GM06990 (cell line): ENCODE measurements around the gene SPEF1.

ENCODE experiments used
- DNase-seq: peaks from one replicate; pipeline ENCODE4 v3.0.0-alpha.2; 2011; ENCODE audit not compliant: insufficient read length; ENCODE audit errors: extremely low read depth
- H3K27me3 ChIP-seq: replicated peaks from 2 replicates; pipeline ENCODE4 v1.6.0; 2011; ENCODE audit warnings: low read length; ENCODE audit not compliant: control insufficient read depth, insufficient read depth
- H3K36me3 ChIP-seq: 2 replicates; pipeline ENCODE4 v1.5.1; 2011; ENCODE audit warnings: low read length; ENCODE audit not compliant: control insufficient read depth, insufficient read depth
- H3K4me3 ChIP-seq: replicated peaks from 2 replicates; pipeline ENCODE4 v1.5.1; 2011; ENCODE audit warnings: low read depth, mild to moderate bottlenecking, control low read depth, low read length
- TF ChIP-seq, protein P1 (sequence below): IDR thresholded peaks from 2 replicates; pipeline ENCODE4 v1.5.1; 2011; ENCODE audit warnings: low read length, control low read depth, mild to moderate bottlenecking, inconsistent platforms; ENCODE audit not compliant: insufficient read depth, poor library complexity, severe bottlenecking

The SPEF1 gene

DNA sequence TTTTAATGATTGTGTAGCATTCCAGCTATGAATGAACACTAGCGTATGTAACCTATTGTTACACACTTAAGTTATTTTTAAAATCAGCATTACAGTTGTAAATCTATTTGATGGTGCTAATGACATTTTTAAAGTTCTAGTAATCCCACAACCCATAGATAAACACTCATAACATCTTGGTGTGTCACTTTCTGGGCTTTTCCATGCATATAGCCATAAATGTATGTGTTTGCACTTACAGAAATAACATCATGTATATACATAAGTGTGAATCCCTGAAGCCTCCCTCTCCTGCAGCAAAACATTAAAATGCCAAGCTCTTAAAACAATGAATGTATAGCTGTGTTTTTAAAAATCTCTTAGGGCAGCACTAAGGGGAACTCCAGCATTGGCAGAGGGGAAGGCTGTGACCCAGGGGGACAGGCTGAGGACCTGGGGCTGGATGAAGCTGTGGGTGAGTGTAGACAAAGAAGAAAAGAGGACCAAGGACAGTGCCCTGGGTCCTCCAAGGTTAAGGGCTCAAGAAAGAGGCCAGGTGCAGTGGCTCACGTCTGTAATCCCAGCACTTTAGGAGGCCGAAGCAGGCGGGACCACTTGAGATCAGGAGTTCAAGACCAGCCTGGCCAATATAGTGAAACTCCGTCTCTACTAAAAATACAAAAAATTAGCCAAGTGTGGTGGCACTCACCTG lies 6.2 kb upstream of the SPEF1 start:
- peak overlapping the region; percentile 57 for H3K4me3 ChIP-seq
- peaks cover 2% of the 10 kb centered on the region for H3K36me3 ChIP-seq
- TF ChIP-seq, protein P1, sequence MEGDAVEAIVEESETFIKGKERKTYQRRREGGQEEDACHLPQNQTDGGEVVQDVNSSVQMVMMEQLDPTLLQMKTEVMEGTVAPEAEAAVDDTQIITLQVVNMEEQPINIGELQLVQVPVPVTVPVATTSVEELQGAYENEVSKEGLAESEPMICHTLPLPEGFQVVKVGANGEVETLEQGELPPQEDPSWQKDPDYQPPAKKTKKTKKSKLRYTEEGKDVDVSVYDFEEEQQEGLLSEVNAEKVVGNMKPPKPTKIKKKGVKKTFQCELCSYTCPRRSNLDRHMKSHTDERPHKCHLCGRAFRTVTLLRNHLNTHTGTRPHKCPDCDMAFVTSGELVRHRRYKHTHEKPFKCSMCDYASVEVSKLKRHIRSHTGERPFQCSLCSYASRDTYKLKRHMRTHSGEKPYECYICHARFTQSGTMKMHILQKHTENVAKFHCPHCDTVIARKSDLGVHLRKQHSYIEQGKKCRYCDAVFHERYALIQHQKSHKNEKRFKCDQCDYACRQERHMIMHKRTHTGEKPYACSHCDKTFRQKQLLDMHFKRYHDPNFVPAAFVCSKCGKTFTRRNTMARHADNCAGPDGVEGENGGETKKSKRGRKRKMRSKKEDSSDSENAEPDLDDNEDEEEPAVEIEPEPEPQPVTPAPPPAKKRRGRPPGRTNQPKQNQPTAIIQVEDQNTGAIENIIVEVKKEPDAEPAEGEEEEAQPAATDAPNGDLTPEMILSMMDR: no peak
- no peaks in the 10 kb centered on the region for H3K27me3 ChIP-seq
- no peak for DNase-seq

GRCh38 chr20:3786665-3787323 lies 5.5 kb upstream of the SPEF1 start, which contains the start of gene CENPB:
TSS of gene CENPB (minus strand) at chr20:3786740. CDS start at chr20:3786483, 257 bp downstream.
- TF ChIP-seq, protein P1: peak; percentile 41
- peak; percentile 91 for DNase-seq
- peak within 1 kb of the TSS; percentile 76 for H3K4me3 ChIP-seq
- peaks cover 2% of the 10 kb centered on the region for H3K36me3 ChIP-seq
- H3K27me3 ChIP-seq: no peaks in the 10 kb centered on the region

GRCh38 chr20:3786126-3786484 lies 4.9 kb upstream of the SPEF1 start:
- H3K4me3 ChIP-seq: peak overlapping the region; percentile 76
- H3K27me3 ChIP-seq: no peaks in the 10 kb centered on the region
- H3K36me3 ChIP-seq: peaks cover 2% of the 10 kb centered on the region
- peak; percentile 71 for DNase-seq
- TF ChIP-seq, protein P1: no peak

- no peaks in the 10 kb centered on the region for H3K27me3 ChIP-seq
- peak overlapping the region; percentile 76 for H3K4me3 ChIP-seq
- TF ChIP-seq, protein P1: no peak
- no peak for DNase-seq
- H3K36me3 ChIP-seq: peaks cover 2% of the 10 kb centered on the region
Measured at GRCh38 chr20:3785240-3786125, 4.2 kb upstream of the SPEF1 start.

DNA sequence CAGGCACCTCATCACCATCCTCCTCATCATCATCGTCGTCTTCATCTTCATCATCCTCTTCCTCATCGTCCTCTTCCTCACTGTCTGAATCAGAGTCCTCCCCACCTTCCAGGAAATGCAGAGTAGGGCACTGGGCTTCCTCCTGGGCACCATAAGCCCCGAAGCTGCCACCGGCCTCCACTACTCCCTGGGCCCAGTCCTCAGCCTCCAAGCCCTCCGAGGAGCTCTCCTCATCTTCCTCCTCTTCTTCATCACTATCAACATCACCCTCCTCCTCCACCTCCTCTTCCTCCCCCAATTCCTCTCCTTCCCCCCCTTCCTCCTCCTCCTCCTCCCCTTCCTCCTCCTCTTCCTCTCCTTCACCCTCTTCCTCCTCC lies 3.6 kb upstream of the SPEF1 start:
- Histone ChIP-seq H3K27me3 (no peaks in the 10 kb centered on the region), H3K4me3 (no peak overlapping the region), H3K36me3 (peaks cover 2% of the 10 kb centered on the region)
- TF ChIP-seq, protein P1: no peak
- no peak for DNase-seq
